ENCODE data around the gene HEG1. TPM values are rescaled to one million over a fixed set of nuclear protein-coding genes. Genes with fewer than 3 reads are reported as not detected.

Gene HEG1
- total RNA-seq, 4 donors from 2014 or later, result 13.9 to 30.8 (median 26.5) TPM

DNA sequence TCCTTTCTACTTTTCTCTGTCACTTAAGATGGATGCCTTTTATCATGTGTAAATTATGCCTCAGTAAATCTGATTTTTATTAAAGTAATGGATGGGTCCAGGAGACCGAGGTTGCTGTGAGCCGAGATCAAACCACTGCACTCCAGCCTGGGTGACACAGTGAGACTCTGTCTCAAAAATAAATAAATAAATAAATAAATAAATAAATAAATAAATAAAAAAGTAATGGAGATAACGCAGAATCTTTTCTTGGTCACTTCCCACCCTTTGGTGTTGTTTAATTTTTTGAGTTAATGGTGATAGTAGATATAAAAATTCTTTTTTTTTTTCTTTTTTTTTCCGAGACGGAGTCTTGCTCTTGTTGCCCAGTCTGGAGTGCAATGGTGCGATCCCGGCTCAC is 77.2 kb downstream of the HEG1 start:
- no peak overlapping the region for H3K4me3 ChIP-seq
- H3K27ac ChIP-seq, result no peak overlapping the region
- no peaks in the 10 kb centered on the region for H3K27me3 ChIP-seq
- TF ChIP-seq, protein P1, sequence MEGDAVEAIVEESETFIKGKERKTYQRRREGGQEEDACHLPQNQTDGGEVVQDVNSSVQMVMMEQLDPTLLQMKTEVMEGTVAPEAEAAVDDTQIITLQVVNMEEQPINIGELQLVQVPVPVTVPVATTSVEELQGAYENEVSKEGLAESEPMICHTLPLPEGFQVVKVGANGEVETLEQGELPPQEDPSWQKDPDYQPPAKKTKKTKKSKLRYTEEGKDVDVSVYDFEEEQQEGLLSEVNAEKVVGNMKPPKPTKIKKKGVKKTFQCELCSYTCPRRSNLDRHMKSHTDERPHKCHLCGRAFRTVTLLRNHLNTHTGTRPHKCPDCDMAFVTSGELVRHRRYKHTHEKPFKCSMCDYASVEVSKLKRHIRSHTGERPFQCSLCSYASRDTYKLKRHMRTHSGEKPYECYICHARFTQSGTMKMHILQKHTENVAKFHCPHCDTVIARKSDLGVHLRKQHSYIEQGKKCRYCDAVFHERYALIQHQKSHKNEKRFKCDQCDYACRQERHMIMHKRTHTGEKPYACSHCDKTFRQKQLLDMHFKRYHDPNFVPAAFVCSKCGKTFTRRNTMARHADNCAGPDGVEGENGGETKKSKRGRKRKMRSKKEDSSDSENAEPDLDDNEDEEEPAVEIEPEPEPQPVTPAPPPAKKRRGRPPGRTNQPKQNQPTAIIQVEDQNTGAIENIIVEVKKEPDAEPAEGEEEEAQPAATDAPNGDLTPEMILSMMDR (IDR thresholded peaks at IDR 0.05), result no peak
- TF ChIP-seq EP300 (IDR thresholded peaks at IDR 0.05) (no peak), POLR2A (IDR thresholded peaks at IDR 0.05) (no peak)
- H3K4me1 ChIP-seq, result no peaks in the 10 kb centered on the region
- no peak for DNase-seq (ENCODE audit: low spot score in 2 of 2)
- no peaks in the 10 kb centered on the region for H3K9me3 ChIP-seq
- WGBS, result 94% methylated on average over 7 of the region's 7 CpGs
- peaks cover 24% of the 10 kb centered on the region for H3K36me3 ChIP-seq

DNA sequence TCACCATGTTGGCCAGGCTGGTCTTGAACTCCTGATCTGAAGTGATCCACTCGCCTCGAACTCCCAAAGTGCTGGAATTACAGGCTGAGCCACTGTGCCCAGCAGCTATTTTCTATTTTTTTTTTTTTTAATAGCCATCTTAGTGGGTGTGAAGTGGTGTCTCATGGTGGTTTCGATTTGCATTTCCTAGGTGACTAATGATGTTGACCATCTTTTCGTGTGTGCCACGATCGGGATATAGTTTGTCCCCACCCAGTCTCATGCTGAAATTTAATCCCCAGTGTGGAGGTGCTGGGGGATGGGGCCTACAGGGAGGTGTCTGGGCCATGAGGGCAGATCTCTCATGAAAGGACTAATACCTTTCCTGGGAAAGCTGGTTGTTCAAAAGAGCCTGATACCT is 79.4 kb downstream of the HEG1 start:
- DNase-seq (ENCODE audit: low spot score in 2 of 2), result no peak
- Histone ChIP-seq H3K27ac (no peak overlapping the region), H3K27me3 (no peaks in the 10 kb centered on the region), H3K4me3 (no peak overlapping the region), H3K4me1 (no peaks in the 10 kb centered on the region), H3K9me3 (no peaks in the 10 kb centered on the region), H3K36me3 (peaks cover 45% of the 10 kb centered on the region)
- TF ChIP-seq, protein P1 (IDR thresholded peaks at IDR 0.05), result no peak
- no peak for TF ChIP-seq POLR2AphosphoS5 (IDR thresholded peaks at IDR 0.05)
- no peak for TF ChIP-seq EP300 (IDR thresholded peaks at IDR 0.05)
- no peak for TF ChIP-seq POLR2A (IDR thresholded peaks at IDR 0.05)
- WGBS, result 93% methylated on average over 6 of the region's 6 CpGs

DNA sequence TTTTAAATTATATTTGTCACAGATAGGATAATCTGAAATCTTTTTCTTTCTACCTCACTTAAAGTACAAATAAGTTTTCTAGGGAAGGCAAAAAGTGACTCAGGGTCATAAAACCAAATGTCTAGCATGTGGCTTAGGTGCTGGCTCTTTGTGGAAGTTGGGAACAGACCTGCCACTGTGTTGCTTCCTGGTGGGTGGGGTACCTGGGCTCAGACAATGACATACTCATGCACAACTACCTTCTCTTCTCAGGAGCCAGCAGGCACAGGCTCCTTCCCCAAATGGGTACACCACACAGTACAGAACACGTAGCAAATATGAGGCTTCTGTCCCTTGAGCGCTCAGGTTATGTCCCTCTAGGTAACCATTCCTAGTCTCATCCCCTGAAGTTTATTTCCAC is 81.1 kb downstream of the HEG1 start:
- Histone ChIP-seq H3K4me1 (no peaks in the 10 kb centered on the region), H3K36me3 (peaks cover 58% of the 10 kb centered on the region), H3K27me3 (no peaks in the 10 kb centered on the region), H3K4me3 (no peak overlapping the region), H3K9me3 (no peaks in the 10 kb centered on the region), H3K27ac (no peak overlapping the region)
- WGBS, result 94% methylated on average over 2 of the region's 2 CpGs
- DNase-seq (ENCODE audit: low spot score in 2 of 2), result no peak
- TF ChIP-seq POLR2A (IDR thresholded peaks at IDR 0.05) (no peak), EP300 (IDR thresholded peaks at IDR 0.05) (no peak), POLR2AphosphoS5 (IDR thresholded peaks at IDR 0.05) (no peak)
- TF ChIP-seq, protein P1 (IDR thresholded peaks at IDR 0.05), result no peak

DNA sequence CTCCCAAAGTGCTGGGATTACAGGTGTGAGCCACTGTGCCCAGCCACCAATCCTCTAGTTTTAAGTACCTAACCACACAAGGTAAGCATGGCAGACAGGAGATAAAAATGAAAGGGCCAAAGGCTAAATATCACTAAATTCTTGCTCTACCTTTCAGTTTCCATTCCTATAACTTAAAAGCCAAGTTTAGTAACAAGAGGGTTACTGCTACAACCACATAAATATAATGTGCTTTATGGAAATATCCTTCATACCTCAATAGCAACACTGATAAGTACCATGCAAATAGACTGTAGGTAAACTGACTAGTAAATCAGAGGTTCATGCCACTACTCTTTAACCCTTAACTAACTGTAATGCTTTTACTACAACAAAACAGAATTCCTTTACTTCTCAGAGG is 82.5 kb downstream of the HEG1 start:
- Histone ChIP-seq H3K4me3 (no peak overlapping the region), H3K36me3 (peaks cover 67% of the 10 kb centered on the region), H3K27me3 (no peaks in the 10 kb centered on the region), H3K4me1 (no peaks in the 10 kb centered on the region), H3K9me3 (no peaks in the 10 kb centered on the region), H3K27ac (no peak overlapping the region)
- no peak for TF ChIP-seq EP300 (IDR thresholded peaks at IDR 0.05)
- no peak for TF ChIP-seq POLR2AphosphoS5 (IDR thresholded peaks at IDR 0.05)
- no peak for TF ChIP-seq POLR2A (IDR thresholded peaks at IDR 0.05)
- TF ChIP-seq, protein P1 (IDR thresholded peaks at IDR 0.05), result no peak
- no peak for DNase-seq (ENCODE audit: low spot score in 2 of 2)

DNA sequence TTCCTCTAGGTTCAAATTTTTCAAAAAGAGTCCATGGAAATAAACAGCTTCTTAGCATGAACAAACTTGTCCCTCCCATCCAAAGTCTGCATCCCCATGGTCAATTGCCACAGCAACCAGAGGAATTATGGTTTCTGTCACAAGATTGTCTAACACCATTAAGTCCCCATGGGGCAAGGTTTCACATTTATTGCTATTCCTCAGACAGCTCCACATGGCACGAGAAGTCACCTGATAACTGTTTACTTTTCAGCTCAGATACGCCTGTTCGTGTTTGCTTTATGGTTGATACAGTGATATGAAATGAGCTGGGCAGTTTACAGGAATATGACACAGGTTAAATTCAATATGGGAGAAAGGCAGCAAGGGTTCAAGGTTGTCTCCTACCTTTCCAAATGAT is 83.3 kb downstream of the HEG1 start:
- WGBS, result 93% methylated on average over 3 of the region's 3 CpGs
- no peaks in the 10 kb centered on the region for H3K4me1 ChIP-seq
- H3K36me3 ChIP-seq, result peaks cover 64% of the 10 kb centered on the region
- H3K9me3 ChIP-seq, result no peaks in the 10 kb centered on the region
- no peak for DNase-seq (ENCODE audit: low spot score in 2 of 2)
- no peaks in the 10 kb centered on the region for H3K27me3 ChIP-seq
- H3K4me3 ChIP-seq, result no peak overlapping the region
- TF ChIP-seq EP300 (IDR thresholded peaks at IDR 0.05) (no peak), POLR2A (IDR thresholded peaks at IDR 0.05) (no peak), POLR2AphosphoS5 (IDR thresholded peaks at IDR 0.05) (no peak)
- TF ChIP-seq, protein P1 (IDR thresholded peaks at IDR 0.05), result no peak
- no peak overlapping the region for H3K27ac ChIP-seq
